HG03575 (cell line): ENCODE measurements around the gene S100A10.

Experiments used
- ATAC-seq: cut with Tn5 transposase; IDR thresholded peaks from one replicate; pipeline ENCODE4 v1.9.1; 2021; ENCODE audit not compliant: unreplicated experiment, insufficient number of reproducible peaks, low FRiP score; ENCODE audit errors: extremely low read depth

Gene S100A10

DNA sequence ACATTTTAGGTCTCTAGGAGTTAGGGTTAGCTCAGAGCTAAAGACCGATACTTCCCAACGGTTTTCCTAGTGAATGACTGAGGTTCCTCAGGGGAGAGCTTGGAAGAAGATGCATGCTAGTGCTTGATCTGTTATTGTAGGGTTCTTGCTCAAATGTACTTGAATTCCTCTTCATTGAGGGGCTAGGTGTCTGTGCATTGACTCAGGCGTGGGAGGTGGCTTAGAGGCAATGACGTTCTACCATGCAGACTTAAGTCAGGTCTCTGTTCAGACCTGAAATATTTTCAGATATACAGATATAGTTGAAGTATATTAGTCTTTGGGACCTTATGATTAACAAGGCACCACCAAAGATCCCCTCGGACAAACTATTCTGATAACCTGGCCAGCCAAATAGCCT is 23.5 kb downstream of the S100A10 start:
- no peak for ATAC-seq

- ATAC-seq, result no peak
Measured at GRCh38 chr1:151968791-151969399, 24.8 kb downstream of the S100A10 start.

- ATAC-seq, result no peak
Measured at GRCh38 chr1:151968058-151968457, 25.6 kb downstream of the S100A10 start.

DNA sequence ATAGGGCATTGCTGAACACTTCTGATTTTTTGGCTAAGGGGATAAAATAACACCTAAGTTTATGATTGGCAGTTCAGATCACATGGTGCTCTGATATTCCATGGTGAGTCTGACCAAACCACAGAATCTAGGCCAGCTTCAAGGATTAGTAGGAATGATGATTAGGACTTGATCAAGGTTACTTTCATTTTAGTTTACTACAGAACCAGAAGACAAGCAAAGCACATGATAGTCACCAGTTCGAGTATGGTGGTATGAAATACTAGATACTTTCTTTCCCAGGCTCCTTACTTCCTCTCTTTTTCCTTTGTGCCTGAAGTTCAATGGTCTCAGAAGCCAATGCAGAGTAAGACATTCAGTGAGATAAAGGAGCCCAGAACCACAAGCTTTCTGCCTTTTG is 26.6 kb downstream of the S100A10 start:
- ATAC-seq, result no peak

- no peak for ATAC-seq
Measured at GRCh38 chr1:151966061-151966460, 27.6 kb downstream of the S100A10 start.

- ATAC-seq, result no peak
Measured at GRCh38 chr1:151964510-151964909, 29.1 kb downstream of the S100A10 start.

DNA sequence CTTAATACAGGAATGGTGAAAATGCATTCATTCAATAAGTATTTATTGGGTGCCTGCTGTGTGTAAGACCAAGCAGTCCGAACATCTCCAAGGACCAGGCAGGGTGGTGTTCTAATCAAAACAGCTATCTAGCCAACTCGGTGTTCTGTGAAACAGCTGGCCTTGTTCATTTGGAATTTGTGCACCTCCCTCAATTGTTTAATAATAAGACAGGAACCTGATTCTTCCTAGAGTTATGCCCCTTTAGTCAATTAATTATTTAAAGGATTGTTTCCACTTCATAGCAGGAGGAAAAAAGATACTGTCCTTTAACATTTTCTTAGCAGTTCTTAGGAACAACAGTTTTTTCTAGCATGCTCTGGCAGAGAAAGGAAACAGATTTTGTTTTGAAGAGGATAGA is 30.4 kb downstream of the S100A10 start:
- no peak for ATAC-seq

GRCh38 chr1:151961833-151962232 is 31.8 kb downstream of the S100A10 start:
- ATAC-seq, result no peak

DNA sequence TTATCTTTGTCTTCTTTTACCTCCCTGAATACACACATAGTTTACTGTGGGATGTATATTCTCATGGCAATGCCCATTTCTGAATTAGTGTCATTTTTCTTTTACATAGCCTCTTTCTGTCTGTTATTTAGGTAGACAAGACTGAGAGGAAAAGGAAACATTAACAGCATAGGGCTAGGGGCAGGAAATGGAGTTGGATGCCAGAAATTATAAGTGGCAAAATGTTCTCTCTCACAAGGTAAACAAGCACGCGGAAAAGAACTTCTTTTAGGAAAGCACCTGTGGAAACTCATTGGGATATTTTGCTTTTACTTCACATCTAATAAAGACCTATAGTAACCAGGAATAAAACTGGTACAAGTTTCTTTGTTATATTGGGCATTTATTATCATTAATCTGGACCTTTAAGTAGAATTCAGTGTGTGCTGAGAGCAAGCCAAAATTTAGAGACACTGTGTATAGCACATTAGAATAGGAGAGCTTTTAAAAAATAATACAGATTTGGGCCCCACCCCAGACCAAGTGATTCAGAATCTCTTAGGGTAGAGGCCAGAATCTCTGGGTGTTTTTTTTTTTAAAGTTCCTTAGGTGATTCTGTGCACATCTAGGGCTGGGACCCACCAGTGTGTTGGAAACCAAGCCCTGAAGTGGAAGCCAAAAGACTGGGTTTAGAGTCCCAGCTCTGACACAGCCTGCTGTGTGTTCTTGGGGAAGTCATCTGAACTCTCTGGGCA is 32.7 kb downstream of the S100A10 start:
- no peak for ATAC-seq

DNA sequence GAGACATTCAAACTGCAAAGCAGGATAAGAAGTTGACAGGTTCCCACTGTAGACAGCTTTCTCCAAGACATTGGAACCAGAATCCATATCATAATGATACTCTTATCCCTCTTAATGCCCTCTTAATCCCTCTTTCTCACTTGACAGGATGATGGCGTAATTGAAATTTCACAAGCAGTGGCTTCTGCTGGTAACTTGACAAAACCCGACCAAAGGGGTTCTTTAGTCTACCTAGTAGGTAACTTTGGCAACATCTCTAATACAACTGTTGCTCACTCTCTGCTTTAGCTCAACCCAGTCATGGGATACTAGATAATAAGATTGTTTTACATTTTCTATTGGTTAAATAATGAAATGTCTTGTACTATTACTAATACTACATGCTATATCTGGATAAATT is 34.7 kb downstream of the S100A10 start:
- ATAC-seq, result no peak

GRCh38 chr1:151956957-151957497 is 36.6 kb downstream of the S100A10 start:
- no peak for ATAC-seq

DNA sequence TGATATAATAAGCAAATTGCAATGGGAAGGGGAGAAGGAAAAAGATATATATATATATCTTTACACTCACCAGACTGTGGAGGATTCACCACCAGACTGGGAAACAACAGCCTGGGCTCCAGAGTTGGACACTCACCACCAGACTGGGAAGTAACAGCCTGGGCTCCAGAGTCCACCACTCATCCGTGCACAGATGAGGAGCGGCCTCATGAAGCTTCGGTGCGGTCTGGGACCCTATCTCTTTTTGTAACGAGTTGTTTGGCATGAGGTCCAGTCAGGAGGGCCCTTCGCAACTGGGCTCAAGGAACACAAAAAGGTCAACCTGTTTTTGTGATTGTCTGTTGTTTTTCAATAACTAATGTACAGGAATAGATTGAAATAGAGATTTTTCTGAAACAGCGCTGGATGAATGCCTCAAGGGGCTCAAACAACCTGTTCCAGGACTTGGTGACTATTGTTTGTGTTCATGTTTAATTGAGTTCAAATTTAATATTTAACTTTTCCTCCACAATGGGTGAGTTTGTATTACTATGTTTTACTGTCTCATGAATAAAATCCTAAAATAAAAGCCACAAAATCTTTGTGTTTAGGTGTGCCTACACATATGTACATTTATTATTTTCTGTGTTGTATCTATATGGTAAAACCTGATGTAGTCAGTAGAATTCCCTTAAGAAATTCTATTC is 40.1 kb downstream of the S100A10 start:
- no peak for ATAC-seq

DNA sequence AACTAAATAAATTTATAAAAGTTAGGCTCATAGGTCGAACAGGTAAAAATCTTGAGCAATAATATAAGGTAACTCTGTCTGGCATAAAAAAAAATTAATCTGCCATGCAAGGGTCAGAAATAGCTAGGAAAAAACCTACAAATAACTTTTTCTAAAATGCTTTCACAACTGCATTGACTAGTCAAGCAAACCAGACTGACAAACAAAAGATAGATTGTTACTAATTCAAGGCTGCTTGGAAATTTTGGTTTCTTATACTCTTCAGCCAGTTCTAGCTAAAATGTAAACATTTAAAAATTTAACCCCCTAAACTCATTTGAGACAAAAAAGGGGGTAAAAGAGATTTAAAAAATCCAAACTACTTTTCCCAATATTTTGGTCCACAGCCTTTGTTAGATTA is 40.8 kb downstream of the S100A10 start:
- no peak for ATAC-seq

GRCh38 chr1:151949371-151950193 is 44.1 kb downstream of the S100A10 start:
- no peak for ATAC-seq

DNA sequence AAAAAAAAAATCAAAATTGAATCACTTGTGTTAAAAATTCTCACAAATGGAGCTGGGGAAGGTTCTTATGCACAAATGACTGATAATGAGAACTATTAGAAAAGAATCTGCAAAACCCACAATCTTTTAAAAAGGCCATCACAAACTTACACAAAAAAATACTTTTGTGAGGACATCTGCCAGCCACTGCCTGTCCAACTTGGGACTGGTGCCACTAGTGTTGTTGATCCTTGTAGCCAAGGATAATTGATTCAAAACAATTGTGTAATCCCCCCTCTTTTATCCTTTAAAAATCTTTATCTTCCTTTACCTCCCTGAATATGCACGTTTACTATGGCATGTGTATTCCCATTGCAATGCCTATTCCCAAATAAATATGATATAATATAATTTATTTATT is 45.2 kb downstream of the S100A10 start:
- no peak for ATAC-seq

DNA sequence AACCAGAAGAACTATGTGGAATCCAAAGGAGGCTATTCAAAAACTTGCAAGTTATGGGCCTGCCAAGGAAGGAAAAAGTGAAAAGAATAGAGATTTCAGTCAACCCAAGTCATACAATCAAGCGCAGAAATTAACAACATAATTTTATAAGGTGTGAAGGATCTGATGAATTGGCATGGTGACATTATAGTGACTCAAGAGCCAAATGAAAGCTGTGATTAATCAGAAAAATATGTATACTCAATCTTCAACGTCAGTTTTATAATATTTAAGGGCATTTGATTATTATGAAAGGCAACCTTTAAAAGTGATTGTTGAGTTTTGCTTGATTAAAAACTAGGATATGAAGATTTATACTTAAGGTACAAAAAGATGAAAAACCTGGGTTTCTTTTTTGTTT is 46.5 kb downstream of the S100A10 start:
- ATAC-seq, result no peak

- no peak for ATAC-seq
Measured at GRCh38 chr1:151945725-151946722, 47.6 kb downstream of the S100A10 start.
